ENCODE measurements around the gene POLDIP2.

POLDIP2 gene

DNA sequence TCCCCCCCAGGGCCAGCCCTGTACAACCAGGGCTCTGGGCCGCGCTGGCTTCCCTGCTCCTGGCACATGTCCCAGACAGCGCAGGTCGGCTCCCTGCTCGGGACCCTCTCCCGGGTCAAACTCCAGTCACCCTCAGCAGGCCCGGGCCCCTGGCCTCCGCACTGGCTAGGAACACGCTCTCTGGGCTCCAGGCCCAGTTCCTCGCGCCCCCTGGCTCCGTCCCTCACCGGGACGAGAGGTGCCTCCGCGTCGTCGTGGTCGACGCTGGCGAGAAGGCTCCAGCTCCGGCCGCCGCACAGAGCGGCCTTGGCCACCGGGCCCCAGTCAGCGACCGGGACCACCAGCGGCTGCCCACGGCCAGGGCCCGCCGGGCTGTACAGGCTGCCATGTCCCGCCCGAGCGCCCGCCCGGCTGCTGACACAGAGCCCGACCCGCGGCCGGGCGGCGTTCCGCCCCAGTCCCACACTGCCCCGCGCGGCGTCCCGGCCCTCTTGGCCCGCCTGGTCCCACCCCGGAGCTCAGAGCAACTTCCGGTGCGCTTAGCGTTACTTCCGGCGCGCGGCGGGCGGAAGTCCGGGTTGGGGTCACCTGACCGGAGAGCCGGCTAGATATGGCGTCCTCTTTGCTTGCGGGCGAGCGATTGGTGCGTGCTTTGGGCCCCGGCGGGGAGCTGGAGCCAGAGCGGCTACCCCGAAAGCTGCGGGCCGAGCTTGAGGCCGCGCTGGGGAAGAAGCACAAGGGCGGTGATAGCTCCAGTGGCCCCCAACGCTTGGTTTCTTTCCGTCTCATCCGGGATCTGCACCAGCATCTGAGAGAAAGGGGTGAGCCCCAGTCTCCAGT is at the start of gene POLDIP2:
TSS of gene POLDIP2 (minus strand) at position 467 of the 840 bp plus-strand sequence. CDS start at position 388, 79 bp downstream.
- no peaks in the 10 kb centered on the region for H4K20me1 ChIP-seq (ENCODE audit: insufficient read depth, low read length)

GRCh38 chr17:28406473-28406814 is 49.1 kb upstream of the POLDIP2 start:
- Histone ChIP-seq H3K4me3 (ENCODE audit: low read length) (peak overlapping the region; percentile 67), H3K9ac (ENCODE audit: low read length) (no peak overlapping the region)
- DNase-seq: no peak

More for the DNA sequence above, at the start of gene POLDIP2:
- Histone ChIP-seq H3K9me3 (replicated peaks; ENCODE audit: insufficient read depth, low read length) (no peaks in the 10 kb centered on the region), H2AFZ (ENCODE audit: low read length) (peak within 1 kb of the TSS; percentile 85), H3K79me2 (ENCODE audit: low read length) (peaks cover 38% of the 10 kb centered on the region), H3K4me3 (ENCODE audit: low read length) (peak within 1 kb of the TSS; percentile 97), H3K9ac (ENCODE audit: low read length) (peak within 1 kb of the TSS; percentile 94), H3K9me2 (replicated peaks; ENCODE audit: insufficient read depth, low read length) (no peaks in the 10 kb centered on the region), H3K36me3 (replicated peaks; ENCODE audit: insufficient read depth, low read length) (peaks cover 2% of the 10 kb centered on the region), H3K4me2 (ENCODE audit: low read depth, low read length) (peak within 1 kb of the TSS; percentile 96), H3K4me1 (ENCODE audit: low read length) (peaks cover 18% of the 10 kb centered on the region), H3K27me3 (replicated peaks; ENCODE audit: insufficient read depth, low read length) (no peaks in the 10 kb centered on the region), H3K27ac (ENCODE audit: low read length) (peak within 1 kb of the TSS; percentile 28; the same call in 1 of the 2 replicates), H3F3A (ENCODE audit: insufficient read depth, low read length) (no peaks in the 10 kb centered on the region)
- peak; percentile 97 for DNase-seq
- no peak for TF ChIP-seq EZH2phosphoT487 (IDR thresholded peaks at IDR 0.05; ENCODE audit: low read length)
- no peak for TF ChIP-seq EZH2 (optimal IDR thresholded peaks at IDR 0.05; ENCODE audit: low read depth, low read length)
- TF ChIP-seq CTCF (IDR thresholded peaks at IDR 0.05; ENCODE audit: low read length): no peak

GRCh38 chr17:28405632-28406472 is 48.5 kb upstream of the POLDIP2 start, which contains the start of gene SLC46A1:
TSS of gene SLC46A1 (minus strand) at chr17:28406212. CDS start at chr17:28406114, 98 bp downstream.
- Histone ChIP-seq H3K9me2 (replicated peaks; ENCODE audit: insufficient read depth, low read length) (no peaks in the 10 kb centered on the region), H3K4me1 (ENCODE audit: low read length) (no peaks in the 10 kb centered on the region), H2AFZ (ENCODE audit: low read length) (peak within 1 kb of the TSS; percentile 91), H3K36me3 (replicated peaks; ENCODE audit: insufficient read depth, low read length) (no peaks in the 10 kb centered on the region), H3K9ac (ENCODE audit: low read length) (peak within 1 kb of the TSS; percentile 36; the same call in 1 of the 2 replicates), H3F3A (ENCODE audit: insufficient read depth, low read length) (no peaks in the 10 kb centered on the region), H3K79me2 (ENCODE audit: low read length) (no peaks in the 10 kb centered on the region), H3K4me3 (ENCODE audit: low read length) (peak within 1 kb of the TSS; percentile 67), H3K9me3 (replicated peaks; ENCODE audit: insufficient read depth, low read length) (no peaks in the 10 kb centered on the region), H3K27ac (ENCODE audit: low read length) (no peak within 1 kb of the TSS), H3K4me2 (ENCODE audit: low read depth, low read length) (peak within 1 kb of the TSS; percentile 78), H3K27me3 (replicated peaks; ENCODE audit: insufficient read depth, low read length) (peaks cover 5% of the 10 kb centered on the region; the same call in 1 of the 2 replicates), H4K20me1 (ENCODE audit: insufficient read depth, low read length) (no peaks in the 10 kb centered on the region)
- DNase-seq: peak; percentile 24
- TF ChIP-seq CTCF (IDR thresholded peaks at IDR 0.05; ENCODE audit: low read length): no peak
- no peak for TF ChIP-seq EZH2 (optimal IDR thresholded peaks at IDR 0.05; ENCODE audit: low read depth, low read length)
- TF ChIP-seq EZH2phosphoT487 (IDR thresholded peaks at IDR 0.05; ENCODE audit: low read length): no peak

More at GRCh38 chr17:28406473-28406814, 49.1 kb upstream of the POLDIP2 start:
- H3K9me3 ChIP-seq (replicated peaks; ENCODE audit: insufficient read depth, low read length): no peaks in the 10 kb centered on the region
- peak overlapping the region; percentile 78; the same call in 1 of the 2 replicates for H3K4me2 ChIP-seq (ENCODE audit: low read depth, low read length)
- no peak for TF ChIP-seq EZH2 (optimal IDR thresholded peaks at IDR 0.05; ENCODE audit: low read depth, low read length)
- no peak for TF ChIP-seq EZH2phosphoT487 (IDR thresholded peaks at IDR 0.05; ENCODE audit: low read length)
- TF ChIP-seq CTCF (IDR thresholded peaks at IDR 0.05; ENCODE audit: low read length): no peak
- no peaks in the 10 kb centered on the region for H3K79me2 ChIP-seq (ENCODE audit: low read length)
- H3K27me3 ChIP-seq (replicated peaks; ENCODE audit: insufficient read depth, low read length): peaks cover 5% of the 10 kb centered on the region; the same call in 1 of the 2 replicates
- peak overlapping the region; percentile 91; the same call in 1 of the 2 replicates for H2AFZ ChIP-seq (ENCODE audit: low read length)
- H3K36me3 ChIP-seq (replicated peaks; ENCODE audit: insufficient read depth, low read length): no peaks in the 10 kb centered on the region
- H3K27ac ChIP-seq (ENCODE audit: low read length): no peak overlapping the region
- H3K4me1 ChIP-seq (ENCODE audit: low read length): no peaks in the 10 kb centered on the region
- no peaks in the 10 kb centered on the region for H3F3A ChIP-seq (ENCODE audit: insufficient read depth, low read length)
- no peaks in the 10 kb centered on the region for H3K9me2 ChIP-seq (replicated peaks; ENCODE audit: insufficient read depth, low read length)
- no peaks in the 10 kb centered on the region for H4K20me1 ChIP-seq (ENCODE audit: insufficient read depth, low read length)
